HepG2 (cell line): ENCODE measurements around the gene SLC25A47. TPM values are rescaled to one million over a fixed set of nuclear protein-coding genes. Genes with fewer than 3 reads are reported as not detected.

Experiments used
- ATAC-seq: fragments of 200-7000 bp; cut with Tn5 transposase; 3 replicates; pipeline ENCODE4 v1.9.1; 2020; ENCODE audit warnings: mild to moderate bottlenecking, moderate library complexity
- BruUV-seq: library from RNA; stranded (reverse); fragments of 400-500 nt; replicated peaks from 2 replicates; lab custom pipeline; 2021; lab: Mats Ljungman, UMichigan
- CTCF ChIA-PET: fragments of 300-600 bp; formaldehyde crosslinking; extraction: SDS; loops from one replicate; lab custom pipeline; 2021; ENCODE audit warnings: low total read pairs, inconsistent platforms, low intra/inter-chr PET ratio; lab: Yijun Ruan, JAX
- POLR2A ChIA-PET: fragments of 350-600 bp; sonication (Branson Sonifier 250); formaldehyde crosslinking; loops from one replicate; lab custom pipeline; 2020; ENCODE audit warnings: antibody characterized with exemption, inconsistent platforms; lab: Yijun Ruan, JAX
- DNase-seq: peaks from one replicate; pipeline ENCODE4 v3.0.0-alpha.2; 2015; ENCODE audit warnings: low spot score
- FAIRE-seq: peaks from 3 replicates; lab custom pipeline; 2011; peaks lifted over from hg19 to GRCh38; lab: Jason Lieb, UNC
- H2AFZ ChIP-seq: one replicate; pipeline ENCODE4 v1.6.1; 2011; ENCODE audit warnings: low read length, inconsistent platforms
- H3K27ac ChIP-seq: fragments of 300-600 bp; 3 replicates; pipeline ENCODE4 v1.8.0; 2011; ENCODE audit warnings: mixed run types, mild to moderate bottlenecking, mixed read lengths, low read length, inconsistent platforms; ENCODE audit not compliant: insufficient read depth; ENCODE audit errors: extremely low read length
- H3K27me3 ChIP-seq, 2 experiments: fragments of 200-600 bp in 1 of 2; 2 replicates in 1 of 2; 3 replicates in 1 of 2; pipeline versions ENCODE4 v1.6.0 to v1.8.0; 2011; ENCODE audit warnings: low read length in 2 of 2, mild to moderate bottlenecking in 2 of 2, moderate library complexity in 2 of 2, inconsistent platforms in 1 of 2; ENCODE audit not compliant: insufficient read depth in 2 of 2, control insufficient read depth in 1 of 2
- H3K36me3 ChIP-seq, 2 experiments: fragments of 200-600 bp in 1 of 2; replicated peaks in 1 of 2; 2 replicates in 1 of 2; 3 replicates in 1 of 2; pipeline versions ENCODE4 v1.5.1 to v1.8.0; 2011; ENCODE audit warnings: low read length in 2 of 2, inconsistent platforms in 1 of 2; ENCODE audit not compliant: insufficient read depth in 2 of 2, control insufficient read depth in 1 of 2
- H3K4me1 ChIP-seq: 2 replicates; pipeline ENCODE4 v1.5.1; 2012; ENCODE audit warnings: low read length, inconsistent platforms; ENCODE audit not compliant: insufficient read depth
- H3K4me2 ChIP-seq: 2 replicates; pipeline ENCODE4 v1.6.0; 2011; ENCODE audit warnings: low read depth, low read length, inconsistent platforms
- H3K4me3 ChIP-seq, 3 experiments: fragments of 200-600 bp in 1 of 3; sonication (generic), shearing (Covaris generic) in 1 of 3; replicated peaks in 1 of 3; 2 replicates each; pipeline ENCODE4 v1.5.1; 2011 to 2016; ENCODE audit warnings: low read length in 3 of 3, inconsistent platforms in 2 of 3, low read depth in 2 of 3, mild to moderate bottlenecking in 2 of 3, control low read depth in 1 of 3, mixed read lengths in 1 of 3; ENCODE audit not compliant: insufficient read depth in 1 of 3
- H3K79me2 ChIP-seq: one replicate; pipeline ENCODE4 v1.6.1; 2011; ENCODE audit warnings: low read length, inconsistent platforms; ENCODE audit not compliant: insufficient read depth
- H3K9ac ChIP-seq: 2 replicates; pipeline ENCODE4 v1.6.0; 2011; ENCODE audit warnings: mild to moderate bottlenecking, low read depth, low read length, inconsistent platforms; ENCODE audit not compliant: insufficient read depth
- H3K9me3 ChIP-seq: 2 replicates; pipeline ENCODE4 v1.5.1; 2012; ENCODE audit warnings: mild to moderate bottlenecking, low read length
- H4K20me1 ChIP-seq: 2 replicates; pipeline ENCODE4 v1.6.0; 2011; ENCODE audit warnings: inconsistent platforms, mild to moderate bottlenecking, low read length, moderate library complexity; ENCODE audit not compliant: insufficient read depth
- GFI1 ChIP-seq: sonication (generic); formaldehyde crosslinking; IDR thresholded peaks from 2 replicates; pipeline ENCODE4 v1.5.0; 2020; ENCODE audit warnings: missing genetic modification reagents, mild to moderate bottlenecking, borderline replicate concordance
- HDAC6 ChIP-seq: fragments of 200-600 bp; sonication (generic); IDR thresholded peaks from 2 replicates; pipeline ENCODE4 v1.7.0; 2017; ENCODE audit warnings: mild to moderate bottlenecking, antibody characterized with exemption, low read length, low read depth
- PITX1 ChIP-seq: sonication (generic); formaldehyde crosslinking; IDR thresholded peaks from 2 replicates; pipeline ENCODE4 v1.5.1; 2020; ENCODE audit warnings: mild to moderate bottlenecking, missing genetic modification reagents
- STAG1 ChIP-seq: sonication (generic); formaldehyde crosslinking; IDR thresholded peaks from 2 replicates; pipeline ENCODE4 v1.4.0; 2020; ENCODE audit warnings: missing genetic modification reagents
- TEAD3 ChIP-seq: optimal IDR thresholded peaks from 2 replicates; pipeline ENCODE3; 2016; ENCODE audit warnings: borderline replicate concordance
- ZMYM4 ChIP-seq: sonication (generic); formaldehyde crosslinking; IDR thresholded peaks from 2 replicates; pipeline ENCODE4 v1.8.1; 2023; ENCODE audit warnings: mild to moderate bottlenecking, missing genetic modification reagents
- ZNF263 ChIP-seq: sonication (generic); formaldehyde crosslinking; IDR thresholded peaks from 2 replicates; pipeline ENCODE4 v1.4.0; 2020; ENCODE audit warnings: missing genetic modification reagents
- WGBS: methylation state at CpG from one replicate; pipeline ENCODE4 v1.1.6; 2017; ENCODE audit warnings: low lambda C conversion rate; 5-methylcytosine and 5-hydroxymethylcytosine counted together
- in situ Hi-C: cut with HindIII; loops from 2 replicates; pipeline ENCODE4 v1.10.0; 2017; ENCODE audit warnings: low pct_unique_long_range_greater_than_20kb; ENCODE audit not compliant: extremely low pct_ligation_motif_present
- intact Hi-C: fragments of 100-400 bp; cut with micrococcal nuclease; formaldehyde crosslinking; loops from one replicate; pipeline ENCODE4 v1.10.0; 2022; ENCODE audit not compliant: unreplicated experiment
- polyA plus RNA-seq, 8 experiments: library from polyadenylated mRNA; depleted of rRNA in 3 of 8; stranded (reverse) in 7 of 8; unstranded in 1 of 8; fragments of >200 nt; fragmentation: Illumina TruSeq in 4 of 8; extraction: Trizol in 4 of 8; gene quantifications; 2 replicates each; pipeline versions ENCODE4 v1.2.1 to v1.2.3, GENCODE V29; 2011 to 2016; ENCODE audit warnings: low read depth in 4 of 8, missing spikeins in 1 of 8, mixed read lengths in 1 of 8; ENCODE audit not compliant: insufficient read depth in 1 of 8
- total RNA-seq, 5 experiments: library from RNA; depleted of rRNA; stranded (reverse); fragments of >200 nt; fragmentation: Illumina TruSeq; extraction: Trizol; gene quantifications; 2 replicates each; pipeline ENCODE4 v1.2.3, GENCODE V29; 2016; ENCODE audit warnings: low read depth in 1 of 5
- TF ChIP-seq, protein P1 (sequence below), 2 experiments: sonication (generic) in 1 of 2; formaldehyde crosslinking in 1 of 2; IDR thresholded peaks; 2 replicates each; pipeline versions ENCODE4 v1.4.0 to v1.6.1; 2018 to 2020; ENCODE audit warnings: missing genetic modification reagents in 2 of 2, borderline replicate concordance in 1 of 2, low read depth in 1 of 2, mild to moderate bottlenecking in 1 of 2, missing biosample characterization in 1 of 2
- TF ChIP-seq, protein P2 (sequence below): sonication (generic); formaldehyde crosslinking; IDR thresholded peaks from 2 replicates; pipeline ENCODE4 v1.5.0; 2020; ENCODE audit warnings: mild to moderate bottlenecking, missing genetic modification reagents, moderate library complexity
- TF ChIP-seq, protein P3 (sequence below): sonication (generic); formaldehyde crosslinking; IDR thresholded peaks from 2 replicates; pipeline ENCODE4 v1.4.0; 2020; ENCODE audit warnings: mild to moderate bottlenecking, missing genetic modification reagents

The SLC25A47 gene
- total and polyA plus RNA-seq, 2 of the 13 experiments (the other 11 are each of a cell fraction or from before 2014, with no cell fraction given) = 1.0 to 1.7 TPM

DNA sequence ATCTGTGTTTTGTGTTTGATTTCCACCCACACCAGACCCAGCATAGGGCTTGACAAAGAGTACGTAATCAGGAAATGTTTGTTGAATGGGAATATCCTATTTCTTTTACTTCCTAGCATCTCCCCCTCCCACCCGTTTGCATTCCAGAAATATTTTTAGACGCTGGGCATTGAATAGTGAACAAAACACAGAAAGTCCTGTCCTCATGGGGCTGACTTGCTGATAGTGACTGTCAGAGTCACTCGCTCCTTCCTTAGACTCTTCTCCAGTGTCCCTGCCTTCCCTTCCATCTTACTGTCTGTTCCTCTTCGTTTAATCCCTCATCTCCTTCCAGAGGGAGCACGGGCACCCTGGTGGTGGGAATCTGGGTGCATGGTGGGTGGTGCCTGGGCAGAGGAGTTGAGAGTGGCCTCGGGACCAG is 53.6 kb downstream of the SLC25A47 start:
- in situ Hi-C loops (loop anchor here (5.0 kb wide), 1 partner anchor 69 kb away; the partner anchor contains the start of gene SLC25A29), intact Hi-C loops (loop anchor here (1.0 to 5.0 kb wide), 3 partner anchors 54 to 105 kb away; partner anchors contain the start of gene SLC25A47)
- Histone ChIP-seq H3K36me3 (peaks cover 4 to 7% of the 10 kb centered on the region in 2 experiments; a peak in 2 of 5 replicates), H3K9ac (peak overlapping the region; percentile 68), H2AFZ (peak overlapping the region; percentile 65), H3K27me3 (no peaks in the 10 kb centered on the region), H3K4me3 (peak overlapping the region; percentile 68 to 87 (median 81)), H3K27ac (peak overlapping the region; percentile 69), H3K4me1 (peaks cover 33% of the 10 kb centered on the region), H3K79me2 (peaks cover 7% of the 10 kb centered on the region), H3K9me3 (no peaks in the 10 kb centered on the region), H3K4me2 (peak overlapping the region; percentile 98), H4K20me1 (no peaks in the 10 kb centered on the region)
- TF ChIP-seq ZNF263 (CRISPR knock-in tag) (peak; percentile 77), HDAC6 (no peak), TEAD3 (CRISPR knock-in tag) (peak; percentile 70), STAG1 (CRISPR knock-in tag) (peak; percentile 10; the same call in 1 of the 2 replicates), ZMYM4 (CRISPR knock-in tag) (no peak), GFI1 (CRISPR knock-in tag) (0 out of 2 replicates have a peak, but pooled peaks have one; percentile 0), PITX1 (CRISPR knock-in tag) (peak; percentile 14; the same call in 1 of the 2 replicates)
- TF ChIP-seq, protein P1, sequence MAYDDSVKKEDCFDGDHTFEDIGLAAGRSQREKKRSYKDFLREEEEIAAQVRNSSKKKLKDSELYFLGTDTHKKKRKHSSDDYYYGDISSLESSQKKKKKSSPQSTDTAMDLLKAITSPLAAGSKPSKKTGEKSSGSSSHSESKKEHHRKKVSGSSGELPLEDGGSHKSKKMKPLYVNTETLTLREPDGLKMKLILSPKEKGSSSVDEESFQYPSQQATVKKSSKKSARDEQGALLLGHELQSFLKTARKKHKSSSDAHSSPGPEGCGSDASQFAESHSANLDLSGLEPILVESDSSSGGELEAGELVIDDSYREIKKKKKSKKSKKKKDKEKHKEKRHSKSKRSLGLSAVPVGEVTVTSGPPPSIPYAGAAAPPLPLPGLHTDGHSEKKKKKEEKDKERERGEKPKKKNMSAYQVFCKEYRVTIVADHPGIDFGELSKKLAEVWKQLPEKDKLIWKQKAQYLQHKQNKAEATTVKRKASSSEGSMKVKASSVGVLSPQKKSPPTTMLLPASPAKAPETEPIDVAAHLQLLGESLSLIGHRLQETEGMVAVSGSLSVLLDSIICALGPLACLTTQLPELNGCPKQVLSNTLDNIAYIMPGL (CRISPR knock-in tag; IDR thresholded peaks at IDR 0.05; ENCODE audit: borderline replicate concordance in 1 of 2, low read depth in 1 of 2) = 0 out of 4 replicates have a peak, but pooled peaks have one; percentile 4 to 5
- TF ChIP-seq, protein P2, sequence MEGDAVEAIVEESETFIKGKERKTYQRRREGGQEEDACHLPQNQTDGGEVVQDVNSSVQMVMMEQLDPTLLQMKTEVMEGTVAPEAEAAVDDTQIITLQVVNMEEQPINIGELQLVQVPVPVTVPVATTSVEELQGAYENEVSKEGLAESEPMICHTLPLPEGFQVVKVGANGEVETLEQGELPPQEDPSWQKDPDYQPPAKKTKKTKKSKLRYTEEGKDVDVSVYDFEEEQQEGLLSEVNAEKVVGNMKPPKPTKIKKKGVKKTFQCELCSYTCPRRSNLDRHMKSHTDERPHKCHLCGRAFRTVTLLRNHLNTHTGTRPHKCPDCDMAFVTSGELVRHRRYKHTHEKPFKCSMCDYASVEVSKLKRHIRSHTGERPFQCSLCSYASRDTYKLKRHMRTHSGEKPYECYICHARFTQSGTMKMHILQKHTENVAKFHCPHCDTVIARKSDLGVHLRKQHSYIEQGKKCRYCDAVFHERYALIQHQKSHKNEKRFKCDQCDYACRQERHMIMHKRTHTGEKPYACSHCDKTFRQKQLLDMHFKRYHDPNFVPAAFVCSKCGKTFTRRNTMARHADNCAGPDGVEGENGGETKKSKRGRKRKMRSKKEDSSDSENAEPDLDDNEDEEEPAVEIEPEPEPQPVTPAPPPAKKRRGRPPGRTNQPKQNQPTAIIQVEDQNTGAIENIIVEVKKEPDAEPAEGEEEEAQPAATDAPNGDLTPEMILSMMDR (CRISPR knock-in tag) = peak; percentile 32
- TF ChIP-seq, protein P3, sequence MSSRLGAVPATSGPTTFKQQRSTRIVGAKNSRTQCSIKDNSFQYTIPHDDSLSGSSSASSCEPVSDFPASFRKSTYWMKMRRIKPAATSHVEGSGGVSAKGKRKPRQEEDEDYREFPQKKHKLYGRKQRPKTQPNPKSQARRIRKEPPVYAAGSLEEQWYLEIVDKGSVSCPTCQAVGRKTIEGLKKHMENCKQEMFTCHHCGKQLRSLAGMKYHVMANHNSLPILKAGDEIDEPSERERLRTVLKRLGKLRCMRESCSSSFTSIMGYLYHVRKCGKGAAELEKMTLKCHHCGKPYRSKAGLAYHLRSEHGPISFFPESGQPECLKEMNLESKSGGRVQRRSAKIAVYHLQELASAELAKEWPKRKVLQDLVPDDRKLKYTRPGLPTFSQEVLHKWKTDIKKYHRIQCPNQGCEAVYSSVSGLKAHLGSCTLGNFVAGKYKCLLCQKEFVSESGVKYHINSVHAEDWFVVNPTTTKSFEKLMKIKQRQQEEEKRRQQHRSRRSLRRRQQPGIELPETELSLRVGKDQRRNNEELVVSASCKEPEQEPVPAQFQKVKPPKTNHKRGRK (CRISPR knock-in tag) = 0 out of 2 replicates have a peak, but pooled peaks have one; percentile 2
- WGBS = 2% methylated on average over 7 of the region's 7 CpGs
- no peak for FAIRE-seq
- peak; percentile 44 for DNase-seq
- ChIA-PET CTCF (interaction anchor here (1.3 to 3.1 kb wide), 3 partner anchors 74 to 130 kb away, joined by 4 to 14 read pairs (median 14); no protein-coding TSS in a partner anchor), POLR2A (interaction anchor here (1.5 kb wide), 1 partner anchor 86 kb away, joined by 6 read pairs; no protein-coding TSS in a partner anchor)
- TSS peak; percentile 88 for BruUV-seq
- ATAC-seq = peak; percentile 66
